ENCODE measurements around the gene C1S.
"Not testable (repeated sequence)": the region's sequence is repeated elsewhere in the genome, so short reads cannot be mapped to it uniquely, and the experiment has no call there.

C1S gene

GRCh38 chr12:7060353-7060954 lies at the start of gene C1S:
C1S (plus strand) TSS chr12:7060718; CDS start chr12:7061913, 1,195 bp downstream.
- FAIRE-seq (no peak), DNase-seq (ENCODE audit: low spot score) (peak; percentile 59)

GRCh38 chr12:7011398-7011797 lies 49.1 kb upstream of the C1S start:
- FAIRE-seq; DNase-seq (ENCODE audit: low spot score): not testable (repeated sequence)

GRCh38 chr12:7012024-7012607 lies 48.4 kb upstream of the C1S start:
- FAIRE-seq (no peak), DNase-seq (ENCODE audit: low spot score) (no peak)

GRCh38 chr12:7013101-7013500 lies 47.4 kb upstream of the C1S start:
- FAIRE-seq (no peak), DNase-seq (ENCODE audit: low spot score) (no peak)

DNA sequence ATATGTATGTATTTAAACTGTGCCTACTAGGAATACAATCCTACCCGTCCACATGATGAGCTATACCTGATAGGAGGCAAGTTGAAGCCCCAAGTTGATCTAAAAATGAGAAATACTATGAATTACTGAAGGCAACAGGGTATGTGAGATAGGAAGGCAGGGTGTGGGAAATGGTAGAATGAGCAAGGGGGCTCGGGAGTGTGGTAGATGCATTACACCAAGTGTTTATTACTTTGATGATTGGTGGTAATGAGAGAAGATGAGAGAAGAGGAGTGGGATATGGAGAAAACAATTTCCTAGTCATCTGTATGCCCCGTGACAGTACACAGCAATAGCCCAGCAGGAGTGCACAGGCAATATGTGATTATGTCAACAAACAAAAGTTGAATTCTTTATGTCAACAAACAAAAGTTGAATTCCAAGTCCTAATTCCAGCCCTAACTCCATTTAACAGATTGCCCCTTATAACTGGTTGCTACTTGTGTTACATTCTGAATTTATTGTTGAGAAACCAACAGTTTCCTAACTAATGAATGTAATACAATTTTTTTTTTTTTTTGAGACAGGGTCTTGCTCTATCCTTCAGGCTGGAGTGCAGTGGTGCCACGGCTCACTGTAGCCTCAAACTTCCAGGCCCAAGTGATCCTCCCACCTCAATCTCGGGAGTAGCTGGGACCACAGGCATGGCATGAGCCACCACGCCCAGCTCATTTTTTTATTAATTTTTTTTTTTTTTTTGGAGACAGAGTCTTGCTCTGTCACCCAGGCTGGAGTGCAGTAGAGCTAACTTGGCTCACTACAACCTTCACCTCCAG lies 44.8 kb upstream of the C1S start:
- FAIRE-seq (no peak), DNase-seq (ENCODE audit: low spot score) (no peak)

- FAIRE-seq: no peak
Observed at GRCh38 chr12:7016958-7017571, 43.5 kb upstream of the C1S start.

GRCh38 chr12:7017870-7018349 lies 42.6 kb upstream of the C1S start:
- FAIRE-seq: no peak
- DNase-seq (ENCODE audit: low spot score): no peak

More at GRCh38 chr12:7016958-7017571, 43.5 kb upstream of the C1S start:
- no peak for DNase-seq (ENCODE audit: low spot score)

DNA sequence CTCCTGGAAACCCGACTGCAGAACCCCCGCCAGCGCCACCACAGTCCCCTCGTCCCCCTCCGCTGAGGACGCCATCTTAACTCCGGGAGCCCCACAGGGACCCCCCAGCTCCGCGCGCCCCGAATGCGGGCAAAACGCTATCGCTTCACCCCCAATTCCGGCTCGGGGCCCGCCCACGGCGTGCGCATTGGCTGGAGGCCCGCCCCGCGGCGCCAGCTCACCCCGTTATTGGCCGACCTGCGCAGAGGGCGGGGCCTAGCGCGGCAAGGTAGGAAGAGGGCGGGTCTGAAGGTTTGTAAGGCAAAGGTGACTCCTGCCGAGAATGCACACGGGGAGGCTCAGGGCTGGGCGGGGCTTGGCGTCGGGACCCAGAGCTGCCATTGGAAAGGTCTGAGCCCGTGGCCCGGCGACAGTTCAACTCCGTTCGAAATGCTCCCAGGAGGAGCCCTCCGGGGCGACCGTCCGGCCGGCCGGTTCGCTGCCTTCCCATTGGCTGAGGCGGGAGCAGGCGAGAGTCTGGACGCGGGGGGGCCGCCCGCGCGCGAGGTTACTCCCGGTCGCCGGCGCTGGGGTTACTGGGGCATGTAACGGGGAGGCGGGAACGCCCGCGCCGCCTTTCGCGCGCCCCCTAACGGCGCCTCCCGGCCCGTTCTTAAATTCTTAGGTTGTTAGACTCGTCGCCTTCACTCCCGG lies 42.0 kb upstream of the C1S start, which contains the start of gene LPCAT3:
Gene LPCAT3, minus strand, starts transcription at position 127 of the 693 bp plus-strand sequence. Its CDS starts 52 bp downstream, at position 75.
- DNase-seq (ENCODE audit: low spot score): peak; percentile 99
- peak; percentile 99 for FAIRE-seq

- peak; percentile 22 for DNase-seq (ENCODE audit: low spot score)
- FAIRE-seq: no peak
Observed at GRCh38 chr12:7019043-7019569, 41.4 kb upstream of the C1S start.

GRCh38 chr12:7021956-7022355 lies 38.6 kb upstream of the C1S start:
- FAIRE-seq (peak; percentile 55), DNase-seq (ENCODE audit: low spot score) (no peak)

DNA sequence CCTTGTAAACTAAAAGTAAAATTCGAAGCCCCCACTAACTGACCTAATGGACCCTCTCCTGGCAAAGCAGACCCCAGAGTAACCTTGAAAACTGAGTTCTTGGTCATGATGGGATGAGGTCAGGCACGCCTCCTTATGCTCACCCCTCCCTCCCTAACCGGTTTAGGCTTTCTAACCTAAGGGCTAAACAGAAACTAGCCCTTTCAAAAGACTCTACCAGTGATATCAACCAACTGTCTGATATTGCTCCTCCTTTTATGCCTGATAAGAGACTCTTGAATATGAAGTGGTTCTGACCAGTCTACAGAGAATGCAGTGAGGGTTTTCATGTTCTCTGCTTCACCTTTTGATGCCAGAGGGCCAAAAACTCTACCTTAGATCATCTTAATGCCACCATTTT lies 37.4 kb upstream of the C1S start:
- no peak for DNase-seq (ENCODE audit: low spot score)
- FAIRE-seq: no peak

- FAIRE-seq (no peak), DNase-seq (ENCODE audit: low spot score) (no peak)
Observed at GRCh38 chr12:7026854-7027253, 33.7 kb upstream of the C1S start.

DNA sequence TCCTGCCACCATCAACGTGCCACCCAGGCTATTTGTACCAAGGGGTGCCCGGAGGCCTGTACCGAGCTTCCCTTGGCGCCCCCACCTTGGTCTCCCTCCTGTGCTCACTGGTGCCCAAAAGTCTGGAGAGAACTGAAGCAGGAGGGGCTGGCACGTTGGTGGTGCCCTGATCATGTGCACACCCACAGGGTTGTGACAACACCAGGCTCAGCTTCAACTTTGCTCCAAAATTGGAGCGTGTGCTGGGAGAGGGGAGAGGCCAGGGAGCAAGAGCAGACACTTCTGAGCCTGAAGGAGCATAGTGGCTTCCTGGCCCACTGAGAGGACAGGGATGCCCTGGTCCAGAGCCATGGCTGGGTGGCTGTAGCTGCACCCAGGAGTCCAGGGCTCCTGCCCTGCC lies 29.2 kb upstream of the C1S start:
- FAIRE-seq (no peak), DNase-seq (ENCODE audit: low spot score) (no peak)

GRCh38 chr12:7032990-7033389 lies 27.5 kb upstream of the C1S start:
- FAIRE-seq: no peak
- no peak for DNase-seq (ENCODE audit: low spot score)

GRCh38 chr12:7034464-7034863 lies 26.1 kb upstream of the C1S start:
- FAIRE-seq: no peak
- DNase-seq (ENCODE audit: low spot score): no peak

- DNase-seq (ENCODE audit: low spot score) (no peak), FAIRE-seq (no peak)
Observed at GRCh38 chr12:7035463-7035862, 25.1 kb upstream of the C1S start.

DNA sequence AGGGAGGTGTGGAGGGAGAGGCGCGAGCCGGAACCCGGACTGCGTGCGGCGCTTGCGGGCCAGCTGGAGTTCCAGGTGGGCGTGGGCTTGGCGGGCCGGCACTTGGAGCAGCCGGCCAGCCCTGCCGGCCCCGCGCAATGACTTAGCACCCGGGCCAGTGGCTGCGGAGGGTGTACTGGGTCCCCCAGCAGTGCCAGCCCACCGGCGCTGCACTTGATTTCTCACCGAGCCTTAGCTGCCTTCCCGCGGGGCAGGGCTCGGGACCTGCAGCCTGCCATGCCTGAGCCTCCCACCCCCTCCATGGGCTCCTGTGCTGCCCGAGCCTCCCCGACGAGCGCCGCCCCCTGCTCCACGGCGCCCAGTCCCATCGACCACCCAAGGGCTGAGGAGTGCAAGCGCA lies 23.1 kb upstream of the C1S start:
- not testable (repeated sequence) for DNase-seq (ENCODE audit: low spot score); FAIRE-seq

DNA sequence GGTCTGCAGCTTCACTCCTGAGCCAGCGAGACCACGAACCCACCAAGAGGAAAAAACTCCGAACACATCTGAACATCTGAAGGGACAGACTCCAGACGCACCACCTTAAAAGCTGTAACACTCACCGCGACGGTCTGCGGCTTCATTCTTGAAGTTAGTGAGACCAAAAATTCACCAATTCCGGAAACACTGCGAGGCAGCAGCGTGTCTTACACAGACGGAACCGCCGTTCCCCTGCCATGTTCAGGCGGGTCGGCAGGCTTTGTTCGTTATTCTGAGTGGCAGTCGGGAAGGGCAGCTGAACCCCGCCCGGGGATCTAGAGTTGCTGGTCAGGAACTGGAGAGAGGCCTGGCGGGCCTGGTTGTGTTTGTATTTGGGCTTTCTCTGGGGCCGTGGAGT lies 21.9 kb upstream of the C1S start:
- DNase-seq (ENCODE audit: low spot score) (no peak), FAIRE-seq (no peak)

- FAIRE-seq (no peak), DNase-seq (ENCODE audit: low spot score) (no peak)
Observed at GRCh38 chr12:7039403-7039802, 21.1 kb upstream of the C1S start.

- DNase-seq (ENCODE audit: low spot score): no peak
- FAIRE-seq: no peak
Observed at GRCh38 chr12:7042842-7043241, 17.7 kb upstream of the C1S start.

DNA sequence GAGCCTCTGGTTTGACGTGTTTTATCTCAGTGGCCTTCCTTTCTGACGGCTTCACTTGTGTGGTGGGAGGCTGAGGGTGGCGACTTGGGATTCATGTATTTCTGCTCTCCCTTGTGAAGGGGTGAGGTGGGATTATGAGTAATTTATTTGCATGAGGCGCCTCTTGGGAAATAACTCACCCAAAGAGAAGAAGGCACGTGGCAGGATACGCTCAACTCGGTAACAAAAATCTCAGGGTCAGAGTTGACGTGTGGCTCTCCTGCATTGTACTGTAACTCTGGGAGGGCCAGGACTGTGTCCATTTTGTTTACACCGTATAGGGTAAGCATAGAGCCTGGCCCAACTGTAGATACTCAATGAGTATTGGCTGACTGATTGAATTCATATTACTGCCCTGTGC lies 14.6 kb upstream of the C1S start:
- DNase-seq (ENCODE audit: low spot score): no peak
- FAIRE-seq: no peak
